ENCODE results near the gene KIAA1549. TPM values are rescaled to one million over a fixed set of nuclear protein-coding genes. Genes with fewer than 3 reads are reported as not detected.

KIAA1549 gene
- total and polyA plus RNA-seq, 2 of the 8 experiments (the other 6 are each of a cell fraction or from before 2014, with no cell fraction given) = 6.5 to 17.3 TPM

DNA sequence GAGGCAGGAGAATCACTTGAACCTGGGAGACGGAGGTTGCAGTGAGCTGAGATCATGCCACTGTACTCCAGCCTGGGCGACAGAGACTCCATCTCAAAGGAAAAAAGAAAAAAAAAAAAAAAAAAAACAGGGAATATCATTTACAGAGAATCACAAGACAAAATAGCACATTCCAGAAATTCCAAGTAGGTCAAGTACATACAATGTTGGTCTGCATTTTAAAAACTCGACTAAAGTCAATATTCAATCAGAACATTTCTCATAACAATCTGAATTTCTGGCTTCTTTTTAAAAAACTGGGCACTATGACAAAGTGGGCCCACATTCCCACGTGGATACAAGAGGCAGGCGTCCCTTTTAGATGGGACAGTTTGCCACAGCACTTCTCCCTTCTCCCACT lies 41.9 kb upstream of the KIAA1549 start (continued):
- no peak for TF ChIP-seq TAF7 (optimal IDR thresholded peaks at IDR 0.05; ENCODE audit: borderline replicate concordance, low read depth, low read length)
- TF ChIP-seq TCF12 (IDR thresholded peaks at IDR 0.05; ENCODE audit: low read depth, low read length) = no peak

Measured in H1 (cell line).